Muscle layer of colon (tissue), 2 donors: ENCODE results near the gene CDKN1A.
"Not testable (repeated sequence)": the region's sequence is repeated elsewhere in the genome, so short reads cannot be mapped to it uniquely, and the experiment has no call there.

ENCODE experiments used
- H3K27ac ChIP-seq: one replicate; pipeline ENCODE4 v1.7.0; 2013; ENCODE audit warnings: low read depth, mild to moderate bottlenecking, low read length, moderate library complexity
- H3K27me3 ChIP-seq, 2 donors: one replicate each; pipeline ENCODE4 v1.7.0; 2013; ENCODE audit warnings: low read length in 2 of 2, mild to moderate bottlenecking in 2 of 2; ENCODE audit not compliant: insufficient read depth in 2 of 2, control insufficient read depth in 1 of 2
- H3K36me3 ChIP-seq: one replicate; pipeline ENCODE4 v1.7.0; 2013; ENCODE audit warnings: mild to moderate bottlenecking, low read length; ENCODE audit not compliant: insufficient read depth
- H3K4me1 ChIP-seq: one replicate; pipeline ENCODE4 v1.7.0; 2013; ENCODE audit warnings: mild to moderate bottlenecking, low read length; ENCODE audit not compliant: insufficient read depth
- H3K4me3 ChIP-seq, 2 donors: one replicate each; pipeline ENCODE4 v1.7.0; 2013; ENCODE audit warnings: low read length in 2 of 2, low read depth in 1 of 2, mild to moderate bottlenecking in 1 of 2, moderate library complexity in 1 of 2
- H3K9ac ChIP-seq: one replicate; pipeline ENCODE4 v1.7.0; 2013; ENCODE audit warnings: low read length
- H3K9me3 ChIP-seq: one replicate; pipeline ENCODE4 v1.7.0; 2013; ENCODE audit warnings: mild to moderate bottlenecking, low read length
- donor health status: abdominal sarcoma.
- donor health status: Adenocarcinoma of cecum.

CDKN1A gene

DNA sequence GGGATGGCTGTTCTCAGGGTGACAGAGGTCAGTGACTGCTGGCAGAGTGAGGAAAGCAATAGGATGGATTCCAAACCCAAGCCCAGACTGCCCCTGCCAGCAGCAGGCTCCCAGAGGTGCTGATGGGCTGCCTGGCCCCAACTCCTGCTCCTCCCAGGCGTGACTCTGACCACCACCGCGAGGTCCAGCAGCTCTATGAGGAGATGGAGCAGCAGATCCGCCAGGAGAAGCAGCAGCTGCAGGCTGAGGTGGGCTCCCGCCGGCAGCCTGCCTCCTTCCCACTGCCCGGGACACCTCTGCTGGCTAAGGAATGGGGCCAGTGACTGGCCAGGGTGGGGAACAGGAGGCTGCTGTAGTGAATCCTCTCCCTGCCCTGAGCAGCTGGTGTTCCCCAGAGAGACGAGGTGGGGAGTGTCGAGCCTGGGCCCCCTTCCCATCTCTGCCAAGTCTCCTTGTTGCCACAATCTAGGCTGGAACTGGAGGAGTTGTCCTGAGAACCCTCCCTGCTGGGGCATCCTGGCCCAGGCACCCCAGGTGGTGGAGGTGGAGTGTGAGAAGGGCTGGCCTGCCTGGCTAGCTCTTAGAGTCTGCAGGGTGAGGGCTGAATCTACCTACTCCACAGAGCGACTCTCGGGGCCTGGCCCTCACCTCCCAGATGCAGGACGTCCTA lies 39.5 kb downstream of the CDKN1A start:
- no peaks in the 10 kb centered on the region for H3K36me3 ChIP-seq
- H3K27ac ChIP-seq: no peak overlapping the region
- H3K4me3 ChIP-seq: no peak overlapping the region
- H3K9ac ChIP-seq: no peak overlapping the region
- peaks cover 0 to 5% of the 10 kb centered on the region in 2 donors for H3K27me3 ChIP-seq
- H3K4me1 ChIP-seq: no peaks in the 10 kb centered on the region
- H3K9me3 ChIP-seq: no peaks in the 10 kb centered on the region

DNA sequence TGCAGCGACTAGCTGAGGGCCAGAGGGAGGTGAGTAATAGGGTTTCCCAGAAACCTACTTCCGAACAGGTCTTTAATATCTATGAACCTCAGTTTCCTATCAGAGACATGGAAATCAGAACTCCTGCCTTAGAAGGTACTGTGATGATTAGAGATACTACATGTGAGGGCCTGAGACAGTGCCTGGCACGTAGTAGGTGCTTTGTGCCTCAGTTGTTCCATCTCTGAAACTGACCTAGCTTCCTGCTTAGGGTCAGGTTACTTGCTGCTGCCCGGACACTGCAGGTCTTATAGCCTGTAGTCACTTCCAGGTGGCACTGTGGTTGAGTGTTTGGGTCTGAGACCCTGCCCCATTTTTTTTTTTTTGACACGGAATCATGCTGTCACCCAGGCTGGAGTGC lies 40.0 kb downstream of the CDKN1A start:
- H3K9ac ChIP-seq: no peak overlapping the region
- H3K27me3 ChIP-seq: peaks cover 0 to 5% of the 10 kb centered on the region in 2 donors
- H3K36me3 ChIP-seq: no peaks in the 10 kb centered on the region
- H3K4me1 ChIP-seq: no peaks in the 10 kb centered on the region
- no peak overlapping the region for H3K27ac ChIP-seq
- no peaks in the 10 kb centered on the region for H3K9me3 ChIP-seq
- no peak overlapping the region for H3K4me3 ChIP-seq

DNA sequence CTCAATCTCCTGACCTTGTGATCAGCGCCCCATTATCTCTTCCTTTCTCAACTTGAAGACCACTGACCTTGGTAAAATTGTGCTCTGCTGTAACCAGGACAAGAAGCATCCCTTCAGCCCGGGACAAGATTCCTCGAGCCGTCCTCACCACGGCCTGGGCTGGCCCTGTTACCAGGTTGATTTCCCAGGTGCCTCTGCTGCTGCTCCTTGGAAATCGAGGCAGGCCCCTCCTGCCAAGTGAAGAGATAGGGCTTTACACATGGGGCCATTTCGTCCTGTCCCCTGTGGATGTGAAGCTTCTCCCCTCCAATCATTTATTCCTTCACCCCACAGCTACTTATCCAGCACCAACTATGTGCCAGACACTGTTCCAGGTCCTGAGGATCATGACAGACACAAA lies 40.6 kb downstream of the CDKN1A start:
- Histone ChIP-seq H3K27me3 (peaks cover 0 to 5% of the 10 kb centered on the region in 2 donors), H3K27ac (no peak overlapping the region), H3K36me3 (no peaks in the 10 kb centered on the region), H3K4me1 (no peaks in the 10 kb centered on the region), H3K9me3 (no peaks in the 10 kb centered on the region), H3K9ac (no peak overlapping the region), H3K4me3 (no peak overlapping the region)

GRCh38 chr6:36720251-36721141 lies 42.0 kb downstream of the CDKN1A start:
- H3K4me3 ChIP-seq: no peak overlapping the region
- no peak overlapping the region for H3K9ac ChIP-seq
- H3K4me1 ChIP-seq: no peaks in the 10 kb centered on the region
- peaks cover 0 to 5% of the 10 kb centered on the region in 2 donors for H3K27me3 ChIP-seq
- H3K36me3 ChIP-seq: no peaks in the 10 kb centered on the region
- H3K27ac ChIP-seq: no peak overlapping the region
- H3K9me3 ChIP-seq: no peaks in the 10 kb centered on the region

DNA sequence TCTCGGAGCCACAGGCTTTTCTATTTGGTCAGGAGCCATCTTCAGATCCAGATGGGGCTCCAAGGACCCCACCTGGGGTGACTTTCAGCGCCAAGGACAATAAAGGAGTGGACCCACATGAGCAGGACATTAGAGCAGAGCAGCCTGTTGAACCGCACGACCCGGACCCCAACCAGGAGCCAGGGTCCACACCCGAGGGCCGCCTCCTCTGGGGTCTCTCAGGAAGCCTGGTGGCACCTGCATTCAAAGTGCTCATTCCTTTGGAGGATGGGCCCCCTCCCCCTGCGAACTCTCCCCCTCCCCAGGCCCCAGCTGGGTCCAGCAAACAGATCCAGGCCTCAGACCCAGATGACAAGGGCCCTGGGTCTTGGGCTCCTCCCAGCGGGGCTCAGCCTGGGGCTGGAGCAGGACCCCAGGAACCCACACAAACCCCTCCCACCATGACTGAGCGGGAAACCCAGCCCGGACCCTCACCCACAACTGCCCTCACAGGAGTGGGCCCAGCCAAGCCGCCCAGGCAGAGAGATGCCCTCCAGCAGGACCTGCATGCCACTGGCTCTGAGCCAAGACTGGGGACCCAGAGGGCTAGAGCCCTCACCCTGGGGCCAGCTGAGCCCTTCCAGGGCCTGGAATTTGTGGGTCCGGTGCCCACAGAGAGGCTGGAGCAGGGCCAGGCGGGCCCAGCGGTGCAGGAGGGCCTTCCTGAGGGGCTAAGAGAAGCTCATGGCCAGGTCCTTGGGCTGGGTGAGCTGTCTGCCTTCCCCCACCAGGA lies 43.0 kb downstream of the CDKN1A start:
- Histone ChIP-seq H3K36me3 (no peaks in the 10 kb centered on the region), H3K9me3 (no peaks in the 10 kb centered on the region), H3K9ac (no peak overlapping the region), H3K27me3 (peaks cover 0 to 5% of the 10 kb centered on the region in 2 donors), H3K4me3 (no peak overlapping the region), H3K4me1 (no peaks in the 10 kb centered on the region), H3K27ac (no peak overlapping the region)

GRCh38 chr6:36722365-36722764 lies 43.9 kb downstream of the CDKN1A start:
- Histone ChIP-seq H3K36me3 (no peaks in the 10 kb centered on the region), H3K9me3 (no peaks in the 10 kb centered on the region), H3K4me3 (no peak overlapping the region), H3K27ac (no peak overlapping the region), H3K27me3 (peaks cover 0 to 5% of the 10 kb centered on the region in 2 donors), H3K9ac (no peak overlapping the region), H3K4me1 (no peaks in the 10 kb centered on the region)

- H3K9me3 ChIP-seq: no peaks in the 10 kb centered on the region
- no peak overlapping the region for H3K9ac ChIP-seq
- H3K27me3 ChIP-seq: peaks cover 0 to 5% of the 10 kb centered on the region in 2 donors
- no peaks in the 10 kb centered on the region for H3K4me1 ChIP-seq
- H3K27ac ChIP-seq: no peak overlapping the region
- no peaks in the 10 kb centered on the region for H3K36me3 ChIP-seq
- H3K4me3 ChIP-seq: no peak overlapping the region
These were observed 44.4 kb downstream of the CDKN1A start for GRCh38 chr6:36722879-36723278.

GRCh38 chr6:36723992-36724391 lies 45.5 kb downstream of the CDKN1A start:
- H3K9me3 ChIP-seq, H3K9ac ChIP-seq, H3K36me3 ChIP-seq, H3K4me3 ChIP-seq, H3K27ac ChIP-seq, H3K27me3 ChIP-seq, H3K4me1 ChIP-seq: not testable (repeated sequence)

DNA sequence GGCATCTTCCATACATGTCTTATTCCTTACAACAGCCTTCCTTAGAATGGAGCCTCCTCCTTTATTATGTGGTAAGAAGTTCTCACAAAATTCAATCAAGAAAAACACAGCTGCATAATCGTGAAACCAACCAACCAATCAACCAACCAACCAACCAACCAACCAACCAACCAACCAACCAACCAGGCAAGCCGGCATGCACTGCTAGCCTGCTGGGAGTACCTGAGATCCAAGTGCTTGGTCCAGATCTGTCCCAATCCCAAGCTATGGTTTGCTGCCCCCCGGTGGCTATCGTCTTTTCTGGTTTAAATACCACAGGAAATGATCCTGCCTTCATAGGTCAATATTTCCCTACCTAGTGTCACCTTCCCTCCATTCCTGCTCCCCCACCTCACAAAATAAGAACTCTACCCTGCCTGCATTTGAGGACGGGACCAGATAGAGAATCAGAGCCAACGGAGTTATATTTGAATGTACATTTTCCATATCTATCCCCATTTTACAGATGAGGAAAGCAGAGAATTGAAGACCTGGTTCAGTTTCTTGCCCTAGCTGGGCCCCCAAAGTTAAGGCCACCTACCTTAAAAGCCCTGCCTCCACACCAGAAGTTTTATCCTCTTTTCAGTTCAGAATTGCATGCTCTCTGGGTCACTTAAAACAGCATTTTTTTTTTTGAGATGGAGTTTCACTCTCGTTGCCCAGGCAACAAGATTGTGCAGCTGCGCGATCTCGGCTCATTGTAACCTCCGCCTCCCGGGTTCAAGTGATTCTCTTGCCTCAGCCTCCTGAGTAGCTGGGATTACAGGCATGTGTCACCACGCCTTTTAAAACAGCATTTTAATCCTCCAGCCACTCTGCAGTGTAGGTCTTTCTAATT lies 46.2 kb downstream of the CDKN1A start:
- no peak overlapping the region for H3K4me3 ChIP-seq
- H3K36me3 ChIP-seq: no peaks in the 10 kb centered on the region
- H3K27me3 ChIP-seq: peaks cover 0 to 5% of the 10 kb centered on the region in 2 donors
- no peaks in the 10 kb centered on the region for H3K9me3 ChIP-seq
- no peaks in the 10 kb centered on the region for H3K4me1 ChIP-seq
- H3K27ac ChIP-seq: no peak overlapping the region
- no peak overlapping the region for H3K9ac ChIP-seq

GRCh38 chr6:36725581-36725980 lies 47.1 kb downstream of the CDKN1A start:
- Histone ChIP-seq H3K9ac (no peak overlapping the region), H3K9me3 (no peaks in the 10 kb centered on the region), H3K4me1 (no peaks in the 10 kb centered on the region), H3K27ac (no peak overlapping the region), H3K36me3 (no peaks in the 10 kb centered on the region), H3K4me3 (no peak overlapping the region), H3K27me3 (peaks cover 0 to 5% of the 10 kb centered on the region in 2 donors)
